NB4 (cell line): ENCODE measurements around the gene PHKG1.
"Not testable (repeated sequence)": the region's sequence is repeated elsewhere in the genome, so short reads cannot be mapped to it uniquely, and the experiment has no call there.

Experiments
- DNase-seq: peaks from one replicate; pipeline ENCODE4 v3.0.0; 2010; ENCODE audit warnings: low read depth
- H3K4me3 ChIP-seq: one replicate; pipeline ENCODE4 v1.5.1; 2011; ENCODE audit warnings: mild to moderate bottlenecking, low read depth, low read length, moderate library complexity
- MAX ChIP-seq: IDR thresholded peaks from 2 replicates; pipeline ENCODE4 v1.6.1; 2011; ENCODE audit warnings: low read depth, low read length
- MYC ChIP-seq: IDR thresholded peaks from 2 replicates; pipeline ENCODE4 v1.6.1; 2011; ENCODE audit warnings: low read depth, low read length
- POLR2A ChIP-seq: IDR thresholded peaks from 2 replicates; pipeline ENCODE4 v1.6.1; 2011; ENCODE audit warnings: mild to moderate bottlenecking; ENCODE audit not compliant: insufficient read length; ENCODE audit errors: extremely low read depth
- TF ChIP-seq, protein P1 (sequence below): IDR thresholded peaks from one replicate; pipeline ENCODE4 v1.5.1; 2012; ENCODE audit warnings: low read depth, low read length

Gene PHKG1

DNA sequence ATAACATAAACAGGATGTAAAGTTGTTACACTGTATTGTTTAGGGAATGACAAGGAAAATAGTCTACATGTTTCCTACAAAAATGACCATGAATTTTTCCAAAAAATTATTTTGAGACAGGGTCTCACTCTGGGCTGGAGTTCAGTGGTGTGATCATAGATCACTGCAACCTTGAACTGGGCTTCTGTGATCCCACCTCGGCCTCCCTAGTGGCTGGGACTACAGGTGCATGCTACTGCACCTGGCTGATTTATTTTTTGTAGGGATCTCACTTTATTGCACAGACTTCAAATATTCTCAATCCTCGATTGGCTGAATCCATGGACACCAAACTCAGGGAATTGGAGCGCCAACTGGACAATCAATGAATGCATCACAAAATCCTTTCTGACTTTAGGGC lies 6.9 kb upstream of the PHKG1 start:
- H3K4me3 ChIP-seq = no peak overlapping the region
- TF ChIP-seq MAX = no peak
- TF ChIP-seq, protein P1, sequence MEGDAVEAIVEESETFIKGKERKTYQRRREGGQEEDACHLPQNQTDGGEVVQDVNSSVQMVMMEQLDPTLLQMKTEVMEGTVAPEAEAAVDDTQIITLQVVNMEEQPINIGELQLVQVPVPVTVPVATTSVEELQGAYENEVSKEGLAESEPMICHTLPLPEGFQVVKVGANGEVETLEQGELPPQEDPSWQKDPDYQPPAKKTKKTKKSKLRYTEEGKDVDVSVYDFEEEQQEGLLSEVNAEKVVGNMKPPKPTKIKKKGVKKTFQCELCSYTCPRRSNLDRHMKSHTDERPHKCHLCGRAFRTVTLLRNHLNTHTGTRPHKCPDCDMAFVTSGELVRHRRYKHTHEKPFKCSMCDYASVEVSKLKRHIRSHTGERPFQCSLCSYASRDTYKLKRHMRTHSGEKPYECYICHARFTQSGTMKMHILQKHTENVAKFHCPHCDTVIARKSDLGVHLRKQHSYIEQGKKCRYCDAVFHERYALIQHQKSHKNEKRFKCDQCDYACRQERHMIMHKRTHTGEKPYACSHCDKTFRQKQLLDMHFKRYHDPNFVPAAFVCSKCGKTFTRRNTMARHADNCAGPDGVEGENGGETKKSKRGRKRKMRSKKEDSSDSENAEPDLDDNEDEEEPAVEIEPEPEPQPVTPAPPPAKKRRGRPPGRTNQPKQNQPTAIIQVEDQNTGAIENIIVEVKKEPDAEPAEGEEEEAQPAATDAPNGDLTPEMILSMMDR = no peak
- TF ChIP-seq MYC = no peak
- TF ChIP-seq POLR2A = no peak
- no peak for DNase-seq

DNA sequence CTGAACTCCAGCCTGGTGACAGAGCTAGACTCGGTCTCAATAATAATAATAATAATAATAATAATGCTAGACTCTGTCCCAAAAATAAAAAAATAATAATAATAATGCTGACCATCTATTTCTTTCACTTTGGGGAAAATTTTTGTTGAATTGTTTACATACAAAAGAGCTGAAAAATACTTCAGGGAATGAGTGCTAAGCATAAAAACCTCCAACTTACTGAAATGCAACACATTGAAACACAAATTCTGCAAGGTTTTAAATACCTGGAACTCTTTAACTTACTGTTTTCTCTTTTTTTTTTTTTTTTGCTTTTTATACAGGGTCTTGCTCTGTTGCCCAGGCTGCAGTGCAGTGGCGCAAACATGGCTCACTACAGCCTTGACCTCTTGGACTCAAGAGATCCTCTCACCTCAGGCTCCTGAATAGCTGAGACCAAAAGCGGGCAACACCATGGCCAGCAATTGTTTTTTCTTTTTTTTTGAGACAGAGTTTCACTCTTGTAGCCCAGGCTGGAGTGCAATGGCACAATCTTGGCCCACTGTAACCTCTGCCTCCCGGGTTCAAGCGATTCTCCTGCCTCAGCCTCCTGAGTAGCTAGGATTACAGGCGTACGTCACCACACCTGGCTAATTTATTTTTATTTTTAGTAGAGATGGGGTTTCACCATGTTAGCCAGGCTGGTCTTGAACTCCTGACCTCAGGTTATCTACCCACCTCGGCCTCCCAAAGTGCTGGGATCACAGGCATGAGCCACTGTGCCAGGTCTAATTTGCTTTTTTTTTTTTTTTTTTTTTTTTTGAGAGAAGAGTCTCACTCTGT lies 5.6 kb upstream of the PHKG1 start:
- not testable (repeated sequence) for DNase-seq, H3K4me3 ChIP-seq

GRCh38 chr7:56097700-56098099 lies 4.9 kb upstream of the PHKG1 start:
- DNase-seq = peak; percentile 40
- TF ChIP-seq POLR2A (no peak), MAX (no peak), MYC (no peak)
- TF ChIP-seq, protein P1 = no peak

GRCh38 chr7:56092388-56092787 lies 364 bp downstream of the PHKG1 start:
- not testable (repeated sequence) for DNase-seq, H3K4me3 ChIP-seq

More at GRCh38 chr7:56097700-56098099, 4.9 kb upstream of the PHKG1 start:
- H3K4me3 ChIP-seq = no peak overlapping the region

DNA sequence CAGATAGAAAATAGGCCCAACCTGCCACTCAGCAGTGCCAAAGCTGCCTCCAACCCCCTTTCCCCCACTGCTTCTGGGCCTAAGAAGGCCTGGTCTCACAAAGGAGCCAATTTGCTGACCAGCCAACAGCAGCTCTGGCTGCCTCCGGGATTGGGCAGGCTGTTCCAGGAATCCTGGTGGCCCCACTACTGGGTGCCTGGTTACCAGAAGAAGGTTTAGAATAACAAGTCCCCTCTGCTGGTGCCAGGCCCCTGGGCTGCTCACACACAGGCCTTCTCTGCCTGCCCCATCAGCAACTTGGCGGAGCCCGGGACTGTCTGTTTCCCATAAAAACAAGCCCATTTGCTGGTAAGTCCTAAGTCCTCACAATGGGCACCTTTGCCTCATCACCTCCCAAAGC lies 1.2 kb downstream of the PHKG1 start:
- no peak overlapping the region for H3K4me3 ChIP-seq
- DNase-seq = no peak
- TF ChIP-seq MAX = no peak
- TF ChIP-seq MYC = no peak

GRCh38 chr7:56087445-56087844 lies 5.3 kb downstream of the PHKG1 start:
- H3K4me3 ChIP-seq = no peak overlapping the region
- no peak for TF ChIP-seq POLR2A
- no peak for TF ChIP-seq MAX
- TF ChIP-seq, protein P1 = no peak
- no peak for TF ChIP-seq MYC
- DNase-seq = no peak

DNA sequence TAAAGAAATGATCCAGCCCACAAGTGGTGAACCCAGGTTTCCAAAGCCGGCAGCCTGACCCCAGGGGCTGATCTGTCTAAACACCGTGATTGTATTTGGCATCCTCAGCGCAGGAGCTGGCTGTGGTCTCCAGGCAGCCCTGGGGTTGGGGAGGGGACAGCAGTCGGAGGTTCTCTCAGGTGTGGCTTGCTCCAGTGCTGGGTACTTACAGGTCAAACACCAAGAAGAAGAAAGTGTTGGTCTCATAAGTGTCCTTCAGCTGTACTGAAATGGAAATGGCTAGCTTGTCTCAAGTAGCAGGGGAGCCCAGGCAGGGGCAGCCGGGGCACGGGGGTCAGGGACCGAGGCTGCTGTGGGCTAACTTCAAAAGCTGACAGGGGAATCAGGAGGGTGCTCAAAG lies 6.0 kb downstream of the PHKG1 start:
- DNase-seq = no peak
- no peak for TF ChIP-seq MYC
- no peak for TF ChIP-seq POLR2A
- TF ChIP-seq, protein P1 = no peak
- no peak for TF ChIP-seq MAX

More for the DNA sequence above, 6.0 kb downstream of the PHKG1 start:
- H3K4me3 ChIP-seq = no peak overlapping the region
